Measurements from ENCODE around the gene OR1J1.

OR1J1 gene

DNA sequence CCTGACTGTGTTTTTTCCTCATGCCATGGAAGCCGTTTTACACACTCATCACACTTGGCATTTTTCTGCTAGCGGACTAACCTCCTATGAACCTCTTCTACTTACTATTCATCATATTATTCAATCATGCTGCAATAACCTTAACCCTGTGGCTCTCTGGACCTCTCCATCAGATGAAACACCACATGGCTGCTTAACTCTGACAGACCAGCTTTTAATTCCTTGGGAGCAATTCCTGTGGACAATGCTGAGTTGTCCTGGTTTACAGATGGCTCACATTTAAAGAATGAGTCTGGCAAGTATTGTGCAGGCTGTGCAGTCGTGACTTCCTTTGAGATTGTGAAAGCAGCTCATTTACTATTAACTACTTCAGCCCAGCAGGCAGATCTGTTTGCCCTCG is 9.0 kb downstream of the OR1J1 start:
- TF ChIP-seq TARDBP (IDR thresholded peaks at IDR 0.05) (no peak), LEF1 (IDR thresholded peaks at IDR 0.05; ENCODE audit: borderline replicate concordance) (no peak), FOXA1 (IDR thresholded peaks at IDR 0.05) (no peak), CTBP1 (IDR thresholded peaks at IDR 0.05; ENCODE audit: borderline replicate concordance) (no peak), PKNOX1 (IDR thresholded peaks at IDR 0.05) (no peak), SP1 (IDR thresholded peaks at IDR 0.05) (no peak), ARNT (IDR thresholded peaks at IDR 0.05) (no peak), HDGF (IDR thresholded peaks at IDR 0.05; ENCODE audit: borderline replicate concordance) (no peak), FOXK2 (IDR thresholded peaks at IDR 0.05) (no peak), ELF4 (IDR thresholded peaks at IDR 0.05) (no peak), L3MBTL2 (conservative IDR thresholded peaks at IDR 0.05) (no peak), NFRKB (IDR thresholded peaks at IDR 0.05) (no peak), FOXM1 (IDR thresholded peaks at IDR 0.05; ENCODE audit: borderline replicate concordance) (no peak), SUZ12 (IDR thresholded peaks at IDR 0.05) (no peak), BHLHE40 (IDR thresholded peaks at IDR 0.05; ENCODE audit: borderline replicate concordance) (no peak)
- no peak for DNase-seq (ENCODE audit: extremely low spot score)
- ChIA-PET POLR2A (no interaction called here), CTCF (no interaction called here)

- CTCF ChIA-PET, result no interaction called here
- no peak for DNase-seq (ENCODE audit: extremely low spot score)
- POLR2A ChIA-PET, result no interaction called here
- TF ChIP-seq TARDBP (IDR thresholded peaks at IDR 0.05) (no peak), BHLHE40 (IDR thresholded peaks at IDR 0.05; ENCODE audit: borderline replicate concordance) (no peak), FOXK2 (IDR thresholded peaks at IDR 0.05) (no peak), NFRKB (IDR thresholded peaks at IDR 0.05) (no peak), FOXA1 (IDR thresholded peaks at IDR 0.05) (no peak), ZNF384 (IDR thresholded peaks at IDR 0.05) (no peak), HDGF (IDR thresholded peaks at IDR 0.05; ENCODE audit: borderline replicate concordance) (no peak), ELF4 (IDR thresholded peaks at IDR 0.05) (no peak), FOXM1 (IDR thresholded peaks at IDR 0.05; ENCODE audit: borderline replicate concordance) (no peak)
Measured at GRCh38 chr9:122466456-122466855, 11.3 kb downstream of the OR1J1 start.

GRCh38 chr9:122464633-122465567 is 12.8 kb downstream of the OR1J1 start:
- 0 out of 2 replicates have a peak, but pooled peaks have one; percentile 45 for TF ChIP-seq ZNF384 (IDR thresholded peaks at IDR 0.05)
- no peak for TF ChIP-seq CTBP1 (IDR thresholded peaks at IDR 0.05; ENCODE audit: borderline replicate concordance)
- TF ChIP-seq SP1 (IDR thresholded peaks at IDR 0.05), result no peak
- TF ChIP-seq PKNOX1 (IDR thresholded peaks at IDR 0.05), result peak; percentile 43; the same call in 1 of the 2 replicates
- no peak for TF ChIP-seq HDGF (IDR thresholded peaks at IDR 0.05; ENCODE audit: borderline replicate concordance)
- no peak for TF ChIP-seq SUZ12 (IDR thresholded peaks at IDR 0.05)
- TF ChIP-seq LEF1 (IDR thresholded peaks at IDR 0.05; ENCODE audit: borderline replicate concordance), result no peak
- TF ChIP-seq FOXK2 (IDR thresholded peaks at IDR 0.05), result no peak
- TF ChIP-seq NFRKB (IDR thresholded peaks at IDR 0.05), result no peak
- TF ChIP-seq TARDBP (IDR thresholded peaks at IDR 0.05), result no peak
- TF ChIP-seq FOXA1 (IDR thresholded peaks at IDR 0.05), result no peak
- TF ChIP-seq ARNT (IDR thresholded peaks at IDR 0.05), result no peak
- no peak for TF ChIP-seq FOXM1 (IDR thresholded peaks at IDR 0.05; ENCODE audit: borderline replicate concordance)
- no peak for TF ChIP-seq ELF4 (IDR thresholded peaks at IDR 0.05)
- POLR2A ChIA-PET, result no interaction called here
- CTCF ChIA-PET, result interaction anchor here (0.8 to 1.5 kb wide), 3 partner anchors 10 to 346 kb away, joined by 3 to 4 read pairs (median 3); no protein-coding TSS in a partner anchor
- DNase-seq (ENCODE audit: extremely low spot score), result peak; percentile 70

DNA sequence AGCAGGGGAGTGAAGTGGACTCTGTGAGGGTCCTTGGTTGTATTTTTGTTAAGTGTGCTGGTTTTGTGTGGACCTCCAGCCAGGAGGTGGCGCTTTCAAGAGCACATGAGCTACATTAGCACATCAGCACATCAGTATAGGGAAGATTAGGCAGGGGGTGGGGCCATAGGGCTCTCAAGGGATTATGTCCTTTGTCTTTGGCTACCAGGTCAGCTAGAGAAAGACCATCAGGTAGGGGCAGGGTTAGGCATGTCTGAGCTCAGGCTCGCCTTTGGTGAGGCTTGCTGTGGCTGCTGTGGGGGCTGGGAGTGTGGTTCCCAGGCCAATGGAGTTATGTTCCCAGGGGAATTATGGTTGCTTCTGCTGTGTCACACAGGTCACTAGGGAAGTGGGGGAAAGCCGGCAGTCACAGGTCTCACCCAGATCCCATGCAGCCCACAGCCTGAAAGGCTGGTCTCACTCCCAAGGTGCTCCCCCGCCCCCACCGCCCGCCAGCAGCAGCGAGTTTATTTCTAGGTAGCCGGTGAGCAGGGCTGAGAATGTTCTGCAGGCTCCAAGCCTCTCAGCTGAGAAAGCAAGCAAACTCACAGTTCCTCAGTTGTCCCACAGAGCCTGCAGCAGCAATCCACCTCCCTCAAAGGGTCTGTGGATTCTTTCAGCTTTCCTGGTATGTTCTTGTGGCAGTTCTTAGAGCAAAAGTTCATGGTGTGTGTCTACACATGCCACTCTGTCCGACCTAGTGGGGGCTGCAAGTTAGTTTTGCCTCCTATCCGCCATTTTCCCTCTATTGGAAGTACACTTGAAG is 13.7 kb downstream of the OR1J1 start:
- CTCF ChIA-PET, result interaction anchor here (0.6 to 1.5 kb wide), 5 partner anchors 11 to 545 kb away, joined by 3 to 4 read pairs (median 3); no protein-coding TSS in a partner anchor
- no peak for TF ChIP-seq SP1 (IDR thresholded peaks at IDR 0.05)
- TF ChIP-seq ARNT (IDR thresholded peaks at IDR 0.05), result no peak
- no peak for TF ChIP-seq FOXA1 (IDR thresholded peaks at IDR 0.05)
- TF ChIP-seq BHLHE40 (IDR thresholded peaks at IDR 0.05; ENCODE audit: borderline replicate concordance), result no peak
- TF ChIP-seq TARDBP (IDR thresholded peaks at IDR 0.05), result no peak
- no peak for TF ChIP-seq NFRKB (IDR thresholded peaks at IDR 0.05)
- no peak for TF ChIP-seq LEF1 (IDR thresholded peaks at IDR 0.05; ENCODE audit: borderline replicate concordance)
- no peak for TF ChIP-seq ELF4 (IDR thresholded peaks at IDR 0.05)
- no peak for DNase-seq (ENCODE audit: extremely low spot score)
- POLR2A ChIA-PET, result no interaction called here

GRCh38 chr9:122457787-122458186 is 19.9 kb downstream of the OR1J1 start:
- POLR2A ChIA-PET, result no interaction called here
- CTCF ChIA-PET, result no interaction called here
- DNase-seq (ENCODE audit: extremely low spot score), result no peak
- TF ChIP-seq FOXA1 (IDR thresholded peaks at IDR 0.05), result no peak

DNA sequence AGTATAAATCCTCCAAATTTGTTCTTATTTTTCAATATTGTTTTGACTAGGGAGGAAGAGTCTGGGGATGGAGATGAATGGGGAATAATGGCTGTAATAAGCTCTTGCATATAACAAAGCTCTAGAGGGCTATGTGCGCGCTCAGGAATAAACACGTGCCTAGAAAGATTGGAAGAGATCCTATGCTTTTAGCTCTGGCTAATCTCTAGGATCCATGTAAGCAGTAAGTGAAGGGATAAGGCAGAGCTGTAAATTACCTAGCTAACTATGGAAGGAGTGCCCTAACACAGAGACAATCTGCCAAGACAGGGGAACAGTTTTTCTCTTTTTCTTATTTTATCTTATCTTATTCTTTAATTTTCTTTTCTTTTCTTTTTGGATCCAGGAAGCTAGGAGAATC is 21.6 kb downstream of the OR1J1 start:
- ChIA-PET CTCF (no interaction called here), POLR2A (no interaction called here)
- DNase-seq (ENCODE audit: extremely low spot score), result no peak
- no peak for TF ChIP-seq LEF1 (IDR thresholded peaks at IDR 0.05; ENCODE audit: borderline replicate concordance)
- TF ChIP-seq TARDBP (IDR thresholded peaks at IDR 0.05), result no peak
- no peak for TF ChIP-seq BHLHE40 (IDR thresholded peaks at IDR 0.05; ENCODE audit: borderline replicate concordance)
- no peak for TF ChIP-seq CTBP1 (IDR thresholded peaks at IDR 0.05; ENCODE audit: borderline replicate concordance)
- no peak for TF ChIP-seq FOXM1 (IDR thresholded peaks at IDR 0.05; ENCODE audit: borderline replicate concordance)
- no peak for TF ChIP-seq ELF4 (IDR thresholded peaks at IDR 0.05)
- no peak for TF ChIP-seq PKNOX1 (IDR thresholded peaks at IDR 0.05)
- TF ChIP-seq L3MBTL2 (conservative IDR thresholded peaks at IDR 0.05), result no peak
- no peak for TF ChIP-seq SUZ12 (IDR thresholded peaks at IDR 0.05)
- TF ChIP-seq FOXK2 (IDR thresholded peaks at IDR 0.05), result no peak
- no peak for TF ChIP-seq HDGF (IDR thresholded peaks at IDR 0.05; ENCODE audit: borderline replicate concordance)
- no peak for TF ChIP-seq ARNT (IDR thresholded peaks at IDR 0.05)
- no peak for TF ChIP-seq ZNF384 (IDR thresholded peaks at IDR 0.05)
- TF ChIP-seq NFRKB (IDR thresholded peaks at IDR 0.05), result no peak
- no peak for TF ChIP-seq SP1 (IDR thresholded peaks at IDR 0.05)
- no peak for TF ChIP-seq FOXA1 (IDR thresholded peaks at IDR 0.05)
